Measurements from ENCODE around the gene ATP11B.
"Not testable (repeated sequence)": the region's sequence is repeated elsewhere in the genome, so short reads cannot be mapped to it uniquely, and the experiment has no call there.

ATP11B gene

GRCh38 chr3:182808041-182808770 lies 14.9 kb downstream of the ATP11B start:
- Mint-ChIP-seq H3K4me1 (peaks cover 52% of the 10 kb centered on the region), H3K9me3 (no peaks in the 10 kb centered on the region), H3K4me3 (no peak overlapping the region), H3K27me3 (no peaks in the 10 kb centered on the region), H3K36me3 (peaks cover 19% of the 10 kb centered on the region), H3K27ac (no peak overlapping the region)
- ATAC-seq: no peak

- H3K4me1 Mint-ChIP-seq: peaks cover 50% of the 10 kb centered on the region
- H3K36me3 Mint-ChIP-seq: peaks cover 19% of the 10 kb centered on the region
- H3K27me3 Mint-ChIP-seq: no peaks in the 10 kb centered on the region
- no peaks in the 10 kb centered on the region for H3K9me3 Mint-ChIP-seq
- H3K4me3 Mint-ChIP-seq: no peak overlapping the region
- no peak overlapping the region for H3K27ac Mint-ChIP-seq
- ATAC-seq: no peak
These were observed 16.2 kb downstream of the ATP11B start for GRCh38 chr3:182809531-182809930.

- no peak for ATAC-seq
- Mint-ChIP-seq H3K27me3 (no peaks in the 10 kb centered on the region), H3K4me1 (peaks cover 56% of the 10 kb centered on the region), H3K27ac (no peak overlapping the region), H3K4me3 (no peak overlapping the region), H3K36me3 (peaks cover 15% of the 10 kb centered on the region), H3K9me3 (no peaks in the 10 kb centered on the region)
These were observed 17.4 kb downstream of the ATP11B start for GRCh38 chr3:182810574-182811268.

- H3K9me3 Mint-ChIP-seq: no peaks in the 10 kb centered on the region
- peaks cover 15% of the 10 kb centered on the region for H3K36me3 Mint-ChIP-seq
These were observed 17.9 kb downstream of the ATP11B start for GRCh38 chr3:182811269-182811596.

DNA sequence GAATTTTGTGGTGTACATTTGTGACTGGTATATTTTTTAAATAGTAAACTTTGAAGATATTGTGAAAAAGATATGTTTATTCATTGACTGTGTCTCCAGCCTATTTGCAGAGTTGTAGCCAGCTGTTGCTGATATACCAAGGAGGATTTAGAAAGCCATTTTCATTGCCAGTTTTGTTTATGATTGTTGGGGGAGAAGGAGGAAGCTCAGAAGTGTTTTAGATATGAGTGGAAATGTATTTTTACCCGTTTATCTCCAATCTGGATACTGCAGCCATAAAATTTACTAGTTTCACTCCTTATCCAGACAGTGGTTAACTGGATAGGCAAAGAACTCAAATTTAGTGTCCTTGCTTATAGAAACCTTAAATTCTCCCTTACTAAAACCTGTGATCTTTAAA lies 18.8 kb downstream of the ATP11B start:
- peaks cover 11% of the 10 kb centered on the region for H3K36me3 Mint-ChIP-seq

More at GRCh38 chr3:182811269-182811596, 17.9 kb downstream of the ATP11B start:
- no peak overlapping the region for H3K27ac Mint-ChIP-seq
- no peak for ATAC-seq
- peaks cover 60% of the 10 kb centered on the region for H3K4me1 Mint-ChIP-seq
- no peak overlapping the region for H3K4me3 Mint-ChIP-seq
- H3K27me3 Mint-ChIP-seq: no peaks in the 10 kb centered on the region

GRCh38 chr3:182814419-182815062 lies 21.2 kb downstream of the ATP11B start:
- no peak overlapping the region for H3K4me3 Mint-ChIP-seq
- H3K27ac Mint-ChIP-seq: no peak overlapping the region
- ATAC-seq: no peak

More for the DNA sequence above, 18.8 kb downstream of the ATP11B start:
- Mint-ChIP-seq H3K27ac (no peak overlapping the region), H3K27me3 (no peaks in the 10 kb centered on the region), H3K4me3 (no peak overlapping the region), H3K4me1 (peaks cover 53% of the 10 kb centered on the region), H3K9me3 (no peaks in the 10 kb centered on the region)
- no peak for ATAC-seq

GRCh38 chr3:182816181-182816580 lies 22.9 kb downstream of the ATP11B start:
- Mint-ChIP-seq H3K9me3 (no peaks in the 10 kb centered on the region), H3K27me3 (no peaks in the 10 kb centered on the region), H3K36me3 (peaks cover 18% of the 10 kb centered on the region), H3K4me3 (no peak overlapping the region), H3K4me1 (peaks cover 33% of the 10 kb centered on the region), H3K27ac (no peak overlapping the region)
- no peak for ATAC-seq

More at GRCh38 chr3:182814419-182815062, 21.2 kb downstream of the ATP11B start:
- no peaks in the 10 kb centered on the region for H3K27me3 Mint-ChIP-seq
- H3K4me1 Mint-ChIP-seq: peaks cover 40% of the 10 kb centered on the region
- peaks cover 10% of the 10 kb centered on the region for H3K36me3 Mint-ChIP-seq
- H3K9me3 Mint-ChIP-seq: no peaks in the 10 kb centered on the region

DNA sequence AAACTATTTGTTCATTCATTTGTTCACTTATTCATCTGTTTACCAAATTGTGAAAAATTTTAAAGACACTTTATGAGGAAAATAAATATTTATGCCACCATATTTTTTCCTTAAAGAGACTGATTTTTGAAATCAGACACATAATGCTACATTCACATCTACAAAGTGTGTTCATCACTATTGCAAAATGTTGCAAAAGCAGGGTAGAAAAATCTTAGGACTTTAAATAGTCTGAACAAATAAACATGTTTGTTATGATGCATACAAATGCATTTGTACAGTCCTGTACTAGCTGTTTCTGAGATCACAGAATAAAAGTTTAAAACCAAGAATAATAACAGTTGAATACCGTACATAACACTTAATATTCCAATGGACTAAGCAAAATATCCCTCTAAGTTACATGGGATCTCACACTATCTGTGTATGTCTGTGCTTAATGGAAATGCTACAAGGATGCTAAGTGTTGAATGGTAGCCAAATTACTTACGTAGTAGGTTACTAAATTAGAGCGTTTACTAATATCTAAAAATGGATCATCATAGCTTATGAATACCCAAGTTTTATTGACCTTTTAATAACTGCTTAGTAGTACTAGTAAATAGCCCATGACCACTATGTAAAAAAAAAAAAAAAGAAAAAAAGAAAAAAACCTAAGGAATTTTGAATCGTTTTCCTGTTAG lies 25.1 kb downstream of the ATP11B start:
- Mint-ChIP-seq H3K27ac (no peak overlapping the region), H3K4me3 (no peak overlapping the region), H3K27me3 (no peaks in the 10 kb centered on the region), H3K36me3 (peaks cover 29% of the 10 kb centered on the region), H3K4me1 (peaks cover 16% of the 10 kb centered on the region), H3K9me3 (no peaks in the 10 kb centered on the region)
- no peak for ATAC-seq

DNA sequence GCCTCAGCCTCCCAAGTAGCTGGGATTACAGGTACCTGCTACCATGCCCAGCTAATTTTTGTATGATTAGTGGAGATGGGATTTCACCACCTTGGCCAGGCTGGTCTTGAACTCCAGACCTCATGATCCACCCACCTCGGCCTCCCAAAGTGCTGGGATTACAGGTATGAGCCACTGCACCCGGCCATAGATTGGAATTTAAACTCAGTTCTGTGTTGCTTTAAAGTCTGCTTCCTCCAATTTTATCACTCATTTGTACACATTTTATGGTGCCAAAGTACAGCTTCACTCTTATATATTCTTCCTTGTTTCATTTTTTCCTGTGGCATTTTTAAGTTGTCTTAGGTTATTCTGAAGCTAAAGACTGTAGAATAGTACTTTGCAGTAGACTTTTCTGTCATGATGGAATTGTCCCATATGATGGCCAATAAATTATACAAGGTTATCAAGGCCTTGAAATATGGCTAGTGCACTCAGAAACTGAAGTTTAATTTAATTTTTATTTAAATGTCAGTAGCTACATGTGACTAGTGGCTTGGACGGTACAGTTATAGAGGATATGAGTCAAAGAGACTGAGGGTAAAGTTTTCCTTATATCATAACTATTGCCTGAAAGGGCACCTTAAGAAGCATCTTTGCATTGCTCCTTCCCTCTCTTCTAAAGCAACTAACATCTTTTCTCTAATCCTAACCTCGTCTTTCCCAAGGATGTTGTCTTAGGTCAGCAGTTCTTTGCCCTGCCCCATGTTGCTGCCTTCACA lies 28.1 kb downstream of the ATP11B start:
- peaks cover 49% of the 10 kb centered on the region for H3K36me3 Mint-ChIP-seq
- no peaks in the 10 kb centered on the region for H3K9me3 Mint-ChIP-seq
- no peak overlapping the region for H3K4me3 Mint-ChIP-seq
- H3K27ac Mint-ChIP-seq: no peak overlapping the region
- H3K27me3 Mint-ChIP-seq: no peaks in the 10 kb centered on the region
- H3K4me1 Mint-ChIP-seq: peaks cover 9% of the 10 kb centered on the region
- ATAC-seq: no peak

GRCh38 chr3:182822260-182822659 lies 29.0 kb downstream of the ATP11B start:
- not testable (repeated sequence) for ATAC-seq, H3K9me3 Mint-ChIP-seq, H3K4me3 Mint-ChIP-seq, H3K27ac Mint-ChIP-seq, H3K4me1 Mint-ChIP-seq, H3K27me3 Mint-ChIP-seq
- H3K36me3 Mint-ChIP-seq: peaks cover 52% of the 10 kb centered on the region

GRCh38 chr3:182824957-182825356 lies 31.7 kb downstream of the ATP11B start:
- H3K4me1 Mint-ChIP-seq: peaks cover 9% of the 10 kb centered on the region
- H3K4me3 Mint-ChIP-seq: no peak overlapping the region
- ATAC-seq: no peak
- no peaks in the 10 kb centered on the region for H3K9me3 Mint-ChIP-seq
- H3K27me3 Mint-ChIP-seq: no peaks in the 10 kb centered on the region
- H3K27ac Mint-ChIP-seq: no peak overlapping the region
- peaks cover 51% of the 10 kb centered on the region for H3K36me3 Mint-ChIP-seq

DNA sequence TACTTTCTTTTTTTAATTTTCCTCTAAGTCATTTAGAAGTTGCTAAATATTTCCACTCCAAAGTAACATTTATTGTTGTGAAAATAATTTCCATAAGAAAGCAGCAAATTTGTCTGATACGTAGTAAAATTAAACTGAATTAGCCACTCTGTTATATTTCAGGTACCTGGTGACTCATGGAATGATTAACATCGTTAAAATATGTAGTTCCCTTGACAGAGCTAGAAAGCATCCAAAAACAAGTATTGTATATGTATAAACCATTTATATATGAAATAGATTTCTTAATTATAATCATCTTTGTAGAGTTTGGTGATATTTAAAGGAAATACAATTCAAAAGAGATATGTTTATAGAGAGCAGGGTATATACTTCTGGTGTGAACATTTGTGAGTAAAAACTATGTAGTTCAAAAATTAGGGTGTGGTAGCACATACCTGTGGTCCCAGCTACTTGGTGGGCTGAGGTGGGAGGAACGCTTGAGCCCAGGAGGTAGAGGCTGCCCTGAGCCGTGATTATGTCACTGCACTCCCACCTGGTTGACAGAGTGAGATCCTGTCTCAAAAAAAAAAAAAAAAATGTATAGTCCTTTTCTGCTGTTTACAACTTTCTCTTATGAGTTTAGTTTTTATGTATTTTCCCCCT lies 36.6 kb downstream of the ATP11B start:
- Mint-ChIP-seq H3K4me1 (peaks cover 14% of the 10 kb centered on the region), H3K27ac (no peak overlapping the region), H3K4me3 (no peak overlapping the region), H3K36me3 (peaks cover 38% of the 10 kb centered on the region), H3K9me3 (no peaks in the 10 kb centered on the region), H3K27me3 (no peaks in the 10 kb centered on the region)
- ATAC-seq: no peak

GRCh38 chr3:182837855-182838454 lies 44.7 kb downstream of the ATP11B start:
- H3K4me1 Mint-ChIP-seq: no peaks in the 10 kb centered on the region
- H3K27ac Mint-ChIP-seq: no peak overlapping the region
- H3K36me3 Mint-ChIP-seq: peaks cover 62% of the 10 kb centered on the region
- H3K4me3 Mint-ChIP-seq: no peak overlapping the region
- H3K9me3 Mint-ChIP-seq: no peaks in the 10 kb centered on the region
- H3K27me3 Mint-ChIP-seq: no peaks in the 10 kb centered on the region
- ATAC-seq: no peak

GRCh38 chr3:182843478-182843877 lies 50.2 kb downstream of the ATP11B start:
- Mint-ChIP-seq H3K9me3 (no peaks in the 10 kb centered on the region), H3K4me3 (no peak overlapping the region), H3K36me3 (peaks cover 74% of the 10 kb centered on the region), H3K27ac (no peak overlapping the region), H3K27me3 (no peaks in the 10 kb centered on the region), H3K4me1 (no peaks in the 10 kb centered on the region)
- no peak for ATAC-seq

Data from stimulated activated memory B cell treated with anti-CD40 and anti-IgM and Interleukin-4, amounts not matched to agents 10 μg/mL and 1 μg/mL and 100 μg/mL, for 72 hours (primary cell).